ENCODE data around the gene SP9. TPM values are rescaled to one million over a fixed set of nuclear protein-coding genes. Genes with fewer than 3 reads are reported as not detected.

The SP9 gene
- polyA plus RNA-seq (2011; rRNA removed): 2.5 and 3.8 TPM in 2 replicates
- 2.8 and 4.0 TPM in 2 replicates for polyA plus RNA-seq (2012; cell fraction: cytosol; rRNA removed)
- polyA plus RNA-seq (2012; cell fraction: nucleus; rRNA removed): 2.9 and 7.2 TPM in 2 replicates
- 2.5 to 3.3 TPM (median 3.2 TPM) in 3 replicates for polyA plus RNA-seq (2017; fragmentation: RNase III; extraction: RNeasy Plus Mini Kit Qiagen cat#74134 plus additional on column Dnase treatment)
- 1.3 and 1.6 TPM in 2 replicates for polyA minus RNA-seq (2011; rRNA and poly(A)+ RNA removed)

DNA sequence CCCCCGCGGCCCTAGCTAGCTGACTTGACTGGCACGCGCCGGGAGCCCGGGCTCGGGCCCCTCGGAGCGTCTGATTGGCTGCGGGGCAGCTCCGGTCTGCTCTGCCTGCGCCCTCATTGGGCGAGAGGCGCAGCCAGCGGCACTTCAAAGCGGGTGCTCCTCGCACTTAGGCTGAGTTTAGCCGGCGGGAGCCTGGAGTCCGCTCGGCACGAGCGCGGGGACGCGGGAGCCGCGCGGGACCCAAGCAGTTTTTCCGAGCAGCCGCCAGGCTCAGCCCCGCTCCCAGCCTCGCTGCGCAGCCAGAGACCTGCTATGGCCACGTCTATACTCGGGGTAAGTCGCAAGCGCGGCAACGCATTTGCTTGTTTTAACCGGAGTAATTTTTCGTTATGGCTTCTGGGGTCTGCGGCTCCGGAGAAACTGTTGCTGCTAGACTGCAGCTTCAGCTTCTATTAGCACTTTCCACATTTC lies at the start of gene SP9:
Gene SP9, plus strand, starts transcription at position 174 of the 471 bp plus-strand sequence. Its CDS starts 139 bp downstream, at position 313.
- TF ChIP-seq HDAC2 (IDR thresholded peaks at IDR 0.05) (no peak), BHLHE40 (IDR thresholded peaks at IDR 0.05; ENCODE audit: low read depth, low read length) (peak; percentile 66), RNF2 (IDR thresholded peaks at IDR 0.05; ENCODE audit: borderline replicate concordance, low read depth) (peak; percentile 94), RAD21 (conservative IDR thresholded peaks at IDR 0.05 in 1 of 2, IDR thresholded peaks at IDR 0.05 in 1 of 2) (0 out of 5 replicates have a peak, but pooled peaks of 1 of the 2 experiments have one; percentile 10), POLR2A (IDR thresholded peaks at IDR 0.05; ENCODE audit: low read length) (peak; percentile 82), SMC3 (IDR thresholded peaks at IDR 0.05) (no peak), JUN (IDR thresholded peaks at IDR 0.05) (peak in 1 of 2 experiments; percentile 53; a peak in 1 of 5 replicates)
- TF ChIP-seq, protein P1, sequence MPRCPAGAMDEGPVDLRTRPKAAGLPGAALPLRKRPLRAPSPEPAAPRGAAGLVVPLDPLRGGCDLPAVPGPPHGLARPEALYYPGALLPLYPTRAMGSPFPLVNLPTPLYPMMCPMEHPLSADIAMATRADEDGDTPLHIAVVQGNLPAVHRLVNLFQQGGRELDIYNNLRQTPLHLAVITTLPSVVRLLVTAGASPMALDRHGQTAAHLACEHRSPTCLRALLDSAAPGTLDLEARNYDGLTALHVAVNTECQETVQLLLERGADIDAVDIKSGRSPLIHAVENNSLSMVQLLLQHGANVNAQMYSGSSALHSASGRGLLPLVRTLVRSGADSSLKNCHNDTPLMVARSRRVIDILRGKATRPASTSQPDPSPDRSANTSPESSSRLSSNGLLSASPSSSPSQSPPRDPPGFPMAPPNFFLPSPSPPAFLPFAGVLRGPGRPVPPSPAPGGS (IDR thresholded peaks at IDR 0.05): 0 out of 3 replicates have a peak, but pooled peaks have one; percentile 20
- TF ChIP-seq, protein P2, sequence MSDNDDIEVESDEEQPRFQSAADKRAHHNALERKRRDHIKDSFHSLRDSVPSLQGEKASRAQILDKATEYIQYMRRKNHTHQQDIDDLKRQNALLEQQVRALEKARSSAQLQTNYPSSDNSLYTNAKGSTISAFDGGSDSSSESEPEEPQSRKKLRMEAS (IDR thresholded peaks at IDR 0.05): peak; percentile 98
- TF ChIP-seq, protein P3, sequence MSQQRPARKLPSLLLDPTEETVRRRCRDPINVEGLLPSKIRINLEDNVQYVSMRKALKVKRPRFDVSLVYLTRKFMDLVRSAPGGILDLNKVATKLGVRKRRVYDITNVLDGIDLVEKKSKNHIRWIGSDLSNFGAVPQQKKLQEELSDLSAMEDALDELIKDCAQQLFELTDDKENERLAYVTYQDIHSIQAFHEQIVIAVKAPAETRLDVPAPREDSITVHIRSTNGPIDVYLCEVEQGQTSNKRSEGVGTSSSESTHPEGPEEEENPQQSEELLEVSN (IDR thresholded peaks at IDR 0.05; ENCODE audit: borderline replicate concordance, low read depth): peak; percentile 98
- TF ChIP-seq, protein P4, sequence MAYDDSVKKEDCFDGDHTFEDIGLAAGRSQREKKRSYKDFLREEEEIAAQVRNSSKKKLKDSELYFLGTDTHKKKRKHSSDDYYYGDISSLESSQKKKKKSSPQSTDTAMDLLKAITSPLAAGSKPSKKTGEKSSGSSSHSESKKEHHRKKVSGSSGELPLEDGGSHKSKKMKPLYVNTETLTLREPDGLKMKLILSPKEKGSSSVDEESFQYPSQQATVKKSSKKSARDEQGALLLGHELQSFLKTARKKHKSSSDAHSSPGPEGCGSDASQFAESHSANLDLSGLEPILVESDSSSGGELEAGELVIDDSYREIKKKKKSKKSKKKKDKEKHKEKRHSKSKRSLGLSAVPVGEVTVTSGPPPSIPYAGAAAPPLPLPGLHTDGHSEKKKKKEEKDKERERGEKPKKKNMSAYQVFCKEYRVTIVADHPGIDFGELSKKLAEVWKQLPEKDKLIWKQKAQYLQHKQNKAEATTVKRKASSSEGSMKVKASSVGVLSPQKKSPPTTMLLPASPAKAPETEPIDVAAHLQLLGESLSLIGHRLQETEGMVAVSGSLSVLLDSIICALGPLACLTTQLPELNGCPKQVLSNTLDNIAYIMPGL (CRISPR knock-in tag; IDR thresholded peaks at IDR 0.05; ENCODE audit: borderline replicate concordance): no peak
- Histone ChIP-seq H3K4me1 (peaks cover 32% of the 10 kb centered on the region), H3K9me3 (no peaks in the 10 kb centered on the region), H3K4me3 (peak within 1 kb of the TSS; percentile 64), H3K27ac (peak within 1 kb of the TSS; percentile 86 to 95), H3K4me2 (peak within 1 kb of the TSS; percentile 97)
- ChIA-PET POLR2A (interaction anchor here (0.6 to 2.3 kb wide), 4 partner anchors 86 to 745 kb away, joined by 4 to 18 read pairs (median 5); partner anchors contain the start of gene OLA1), CTCF (interaction anchor here (0.6 to 2.4 kb wide), 5 partner anchors 10 to 177 kb away, joined by 3 to 9 read pairs (median 3); partner anchors contain the start of gene OLA1)
- WGBS (ENCODE audit: missing lambda C conversion rate): under 1% methylated on average over 14 of the region's 44 CpGs
- FAIRE-seq (no peak), ATAC-seq (peak; percentile 45 to 73), DNase-seq (ENCODE audit: low read depth in 1 of 2, low spot score in 1 of 2) (peak; percentile 89 to 91)

DNA sequence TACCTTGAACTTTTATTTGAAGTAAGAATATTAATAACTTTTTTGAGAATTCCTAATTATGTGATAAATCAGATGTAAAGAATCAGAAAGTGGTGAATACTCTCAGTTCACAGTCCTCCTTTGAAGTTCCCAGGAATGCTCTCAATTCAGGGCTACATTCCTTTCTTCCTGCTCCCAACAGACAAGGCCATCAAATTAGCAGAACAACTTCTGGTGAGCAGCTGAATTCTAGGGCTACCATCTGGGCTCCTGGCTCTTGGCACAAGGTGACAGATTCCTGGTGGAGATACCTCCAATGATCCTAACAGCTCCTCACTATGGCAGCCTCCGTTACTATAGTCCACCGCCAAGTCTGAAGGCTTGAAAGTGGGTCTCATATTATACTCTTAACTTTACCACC lies 48.6 kb upstream of the SP9 start:
- FAIRE-seq: no peak
- 83% methylated on average over 2 of the region's 2 CpGs for WGBS (ENCODE audit: missing lambda C conversion rate)

DNA sequence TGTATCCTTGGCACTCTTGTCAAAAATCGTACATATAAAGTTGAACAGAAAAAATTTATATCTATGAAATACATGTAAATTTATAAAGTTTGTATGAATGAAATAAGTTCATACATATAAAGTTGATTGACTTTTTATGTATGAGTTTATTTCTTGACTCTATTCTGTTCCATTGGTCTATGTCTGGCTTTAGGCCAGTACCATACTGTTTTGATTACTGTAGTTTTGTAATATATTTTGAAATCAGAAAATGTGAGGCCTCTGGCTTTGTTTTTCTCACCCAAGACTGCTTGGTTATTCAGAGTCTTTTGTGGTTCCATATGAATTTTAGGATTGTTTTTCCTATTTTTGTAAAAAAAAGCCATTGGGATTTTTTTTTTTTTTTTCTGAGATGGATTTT lies 41.8 kb upstream of the SP9 start:
- DNase-seq (ENCODE audit: low read depth in 1 of 2, low spot score in 1 of 2): no peak
- POLR2A ChIA-PET: no interaction called here
- no peak overlapping the region for H3K4me2 ChIP-seq
- 84% methylated on average over 1 of the region's 1 CpG for WGBS (ENCODE audit: missing lambda C conversion rate)
- CTCF ChIA-PET: interaction anchor here (1.4 kb wide), 1 partner anchor 44 kb away, joined by 3 read pairs; no protein-coding TSS in a partner anchor
- H3K9me3 ChIP-seq: peaks cover 11% of the 10 kb centered on the region; the same call in 2 of the 3 replicates
- ATAC-seq: no peak
- no peak overlapping the region for H3K27ac ChIP-seq
- no peak overlapping the region for H3K4me3 ChIP-seq
- FAIRE-seq: no peak
- TF ChIP-seq KDM1A (IDR thresholded peaks at IDR 0.05; ENCODE audit: low read depth) (0 out of 2 replicates have a peak, but pooled peaks have one; percentile 26), RFX5 (IDR thresholded peaks at IDR 0.05) (no peak), NR3C1 (IDR thresholded peaks at IDR 0.05) (no peak), MAZ (IDR thresholded peaks at IDR 0.05; ENCODE audit: borderline replicate concordance, low read depth, low read length) (no peak)
- no peaks in the 10 kb centered on the region for H3K4me1 ChIP-seq

More for the DNA sequence above, 48.6 kb upstream of the SP9 start:
- TF ChIP-seq NR3C1 (IDR thresholded peaks at IDR 0.05): no peak
- TF ChIP-seq CHD4 (IDR thresholded peaks at IDR 0.05; ENCODE audit: borderline replicate concordance): no peak
- TF ChIP-seq KDM1A (IDR thresholded peaks at IDR 0.05; ENCODE audit: low read depth): no peak
- TF ChIP-seq RFX5 (IDR thresholded peaks at IDR 0.05): no peak
- no peak for TF ChIP-seq ZC3H11A (IDR thresholded peaks at IDR 0.05)
- H3K27ac ChIP-seq: no peak overlapping the region
- H3K9me3 ChIP-seq: no peaks in the 10 kb centered on the region
- H3K4me3 ChIP-seq: no peak overlapping the region
- CTCF ChIA-PET: no interaction called here
- POLR2A ChIA-PET: no interaction called here
- ATAC-seq (no peak), DNase-seq (ENCODE audit: low read depth in 1 of 2, low spot score in 1 of 2) (no peak)
- no peak overlapping the region for H3K4me2 ChIP-seq
- H3K4me1 ChIP-seq: no peaks in the 10 kb centered on the region
